Pancreas (tissue), 10 donors: ENCODE data around the gene B3GNT5. TPM values are rescaled to one million over a fixed set of nuclear protein-coding genes. Genes with fewer than 3 reads are reported as not detected.
"Not testable (repeated sequence)": the region's sequence is repeated elsewhere in the genome, so short reads cannot be mapped to it uniquely, and the experiment has no call there.

Experiments
- ATAC-seq, 4 donors: fragments of 200-7000 bp; cut with Tn5 transposase; one replicate each; pipeline versions ENCODE4 v1.8.0 to v1.9.1; 2020; ENCODE audit warnings: mild to moderate bottlenecking in 4 of 4, moderate library complexity in 4 of 4
- DNase-seq, 6 donors: peaks; one replicate each; pipeline ENCODE4 v3.0.0-alpha.2; 2020
- FAIRE-seq: peaks from 2 replicates; lab custom pipeline; 2012; peaks lifted over from hg19 to GRCh38; lab: Jason Lieb, UNC
- H3K27ac ChIP-seq, 4 donors: fragments of 200-600 bp; sonication (generic); 1 replicate in 3 of 4; 2 replicates in 1 of 4; pipeline versions ENCODE4 v1.5.0 to v1.8.0; 2020
- H3K27me3 ChIP-seq, 4 donors: fragments of 200-600 bp; one replicate each; pipeline ENCODE4 v1.8.0; 2021
- H3K36me3 ChIP-seq, 3 donors: fragments of 200-600 bp; sonication (generic) in 1 of 3; one replicate each; pipeline versions ENCODE4 v1.5.0 to v1.8.0; 2020 to 2021
- H3K4me1 ChIP-seq, 3 donors: fragments of 200-600 bp; one replicate each; pipeline ENCODE4 v1.8.0; 2021
- H3K4me3 ChIP-seq, 4 donors: fragments of 200-600 bp; sonication (generic) in 2 of 4; one replicate each; pipeline versions ENCODE4 v1.5.0 to v1.8.0; 2020 to 2021
- H3K9me3 ChIP-seq, 4 donors: fragments of 200-600 bp; one replicate each; pipeline ENCODE4 v1.8.0; 2021
- WGBS, 2 donors: extraction: QIAGEN DNeasy Blood & Tissue Kit; methylation state at CpG; one replicate each; pipeline ENCODE4 v1.1.7; 2013; 5-methylcytosine and 5-hydroxymethylcytosine counted together
- intact Hi-C, 3 donors: fragments of 100-400 bp; cut with DNase I; formaldehyde crosslinking; loops; one replicate each; pipeline versions ENCODE4 v1.11.1 to v1.14.2; 2022
- polyA plus RNA-seq, 2 donors: library from polyadenylated mRNA; stranded (reverse); fragments of 200-250 nt; gene quantifications; one replicate each; pipeline ENCODE4 v1.2.3, GENCODE V29; 2013
- total RNA-seq, 6 donors: library from RNA; stranded (reverse); fragmentation: NEBNext Ultra II Directional in 4 of 6; extraction: Animal tissue kit (Norgen Biotek cat#: 25700) in 4 of 6; gene quantifications; one replicate each; pipeline versions ENCODE4 v1.2.1 to v1.2.4, GENCODE V29; 2021 to 2023
- TF ChIP-seq, protein P1 (sequence below), 4 donors: fragments of 200-600 bp; sonication (generic) in 3 of 4; IDR thresholded peaks; one replicate each; pipeline versions ENCODE4 v1.5.0 to v1.8.0; 2021; ENCODE audit warnings: antibody characterized with exemption in 4 of 4
- donor health status: healthy with polysubstance abuse.
- donor health status: DM: no; HTN: no; CAD: no; lungs with moderate emphysema.
- donor health status: DM: no; HTN: no; CAD: no.
- donor health status: control.
- donor health status: control.
- donor health status: Bipolar disorder and iron deficiency.
- donor health status: DM: yes; HTN: yes; CAD: no.
- donor health status: DM: no; HTN: no; CAD: no.
- donor health status: DM: no; HTN: no; CAD: no.
- donor health status: DM: yes; HTN: yes; CAD: no.

B3GNT5 gene
- total and polyA plus RNA-seq, 8 donors: 3.0 to 13.7 (median 5.2) TPM

DNA sequence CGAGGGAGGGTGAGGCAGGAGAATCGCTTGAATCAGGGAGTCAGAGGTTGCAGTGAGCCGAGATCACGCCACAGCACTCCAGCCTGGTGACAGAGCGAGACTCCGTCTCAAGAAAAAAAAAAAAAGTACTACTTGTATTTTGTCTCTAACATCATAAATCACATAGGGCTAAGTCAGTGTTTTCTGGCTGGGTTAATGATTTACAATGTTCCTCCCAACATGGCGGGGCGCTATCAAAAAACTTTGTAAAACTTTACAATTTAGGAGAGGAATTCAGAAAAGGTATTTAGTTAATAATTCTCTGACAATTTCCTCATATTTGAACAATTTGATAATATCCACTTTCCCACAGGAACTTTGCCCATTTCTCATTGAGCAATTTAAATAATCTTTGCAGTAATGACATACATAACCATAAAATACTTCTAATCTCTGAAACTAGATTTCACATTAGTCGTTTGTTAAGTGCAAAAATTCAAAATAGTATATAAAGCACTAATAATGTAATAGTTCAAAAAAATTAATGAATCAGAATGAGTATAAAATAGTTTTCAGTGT is 26.6 kb upstream of the B3GNT5 start:
- ATAC-seq (peak in 1 of 4 donors; percentile 14), FAIRE-seq (peak; percentile 13), DNase-seq (no peak)
- H3K27ac ChIP-seq: no peak overlapping the region
- H3K27me3 ChIP-seq: no peaks in the 10 kb centered on the region
- no peak overlapping the region for H3K4me3 ChIP-seq
- no peaks in the 10 kb centered on the region for H3K4me1 ChIP-seq
- no peaks in the 10 kb centered on the region for H3K9me3 ChIP-seq
- H3K36me3 ChIP-seq: no peaks in the 10 kb centered on the region
- intact Hi-C loops: no loop called here
- WGBS, 2 donors: 50 to 55% methylated on average over 9 of the region's 9 CpGs
- TF ChIP-seq, protein P1, sequence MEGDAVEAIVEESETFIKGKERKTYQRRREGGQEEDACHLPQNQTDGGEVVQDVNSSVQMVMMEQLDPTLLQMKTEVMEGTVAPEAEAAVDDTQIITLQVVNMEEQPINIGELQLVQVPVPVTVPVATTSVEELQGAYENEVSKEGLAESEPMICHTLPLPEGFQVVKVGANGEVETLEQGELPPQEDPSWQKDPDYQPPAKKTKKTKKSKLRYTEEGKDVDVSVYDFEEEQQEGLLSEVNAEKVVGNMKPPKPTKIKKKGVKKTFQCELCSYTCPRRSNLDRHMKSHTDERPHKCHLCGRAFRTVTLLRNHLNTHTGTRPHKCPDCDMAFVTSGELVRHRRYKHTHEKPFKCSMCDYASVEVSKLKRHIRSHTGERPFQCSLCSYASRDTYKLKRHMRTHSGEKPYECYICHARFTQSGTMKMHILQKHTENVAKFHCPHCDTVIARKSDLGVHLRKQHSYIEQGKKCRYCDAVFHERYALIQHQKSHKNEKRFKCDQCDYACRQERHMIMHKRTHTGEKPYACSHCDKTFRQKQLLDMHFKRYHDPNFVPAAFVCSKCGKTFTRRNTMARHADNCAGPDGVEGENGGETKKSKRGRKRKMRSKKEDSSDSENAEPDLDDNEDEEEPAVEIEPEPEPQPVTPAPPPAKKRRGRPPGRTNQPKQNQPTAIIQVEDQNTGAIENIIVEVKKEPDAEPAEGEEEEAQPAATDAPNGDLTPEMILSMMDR (IDR thresholded peaks at IDR 0.05): no peak

DNA sequence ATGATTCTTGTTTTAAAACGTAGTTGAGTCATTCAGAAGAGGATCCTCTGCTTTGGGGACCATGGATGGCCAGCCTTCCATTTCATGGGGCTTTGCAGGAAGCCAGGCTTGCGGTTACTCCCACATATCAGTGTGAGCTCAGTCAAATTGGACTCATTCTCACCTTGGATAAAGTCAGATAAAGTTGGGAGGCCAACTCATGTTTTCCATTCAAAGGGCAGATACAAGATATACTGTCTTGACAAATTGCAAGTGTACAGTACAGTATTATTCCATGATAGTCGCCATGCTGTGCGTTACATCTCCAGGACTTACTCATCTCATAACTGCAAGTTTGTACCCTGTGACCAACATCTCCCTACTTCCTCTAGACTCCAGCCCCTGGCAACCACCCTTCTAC is 25.5 kb upstream of the B3GNT5 start:
- Histone ChIP-seq H3K27ac (no peak overlapping the region), H3K9me3 (no peaks in the 10 kb centered on the region)

DNA sequence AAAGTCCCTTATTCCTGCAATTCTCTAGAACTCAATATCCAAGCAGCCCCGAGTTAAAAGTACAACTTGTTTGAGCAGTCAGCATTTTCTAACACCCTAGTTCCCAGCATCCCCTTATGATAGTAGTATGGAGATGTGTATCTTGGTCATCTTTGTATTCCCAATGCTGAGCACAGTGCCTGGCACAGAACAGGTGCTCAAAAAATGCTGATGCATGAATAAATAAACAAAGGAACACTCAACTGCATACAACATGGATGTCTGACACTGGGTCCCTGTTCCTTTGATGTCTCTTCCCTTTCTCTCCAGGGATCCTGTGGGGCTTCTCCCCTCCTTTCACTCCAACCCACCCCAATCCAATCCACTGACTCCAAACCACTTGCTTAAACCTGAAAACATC is 23.9 kb upstream of the B3GNT5 start:
- no peak overlapping the region for H3K4me3 ChIP-seq
- WGBS, 2 donors: 79 to 83% methylated on average over 1 of the region's 1 CpG
- no peaks in the 10 kb centered on the region for H3K9me3 ChIP-seq
- no peak overlapping the region for H3K27ac ChIP-seq
- TF ChIP-seq, protein P1 (IDR thresholded peaks at IDR 0.05): no peak
- intact Hi-C loops: no loop called here
- no peaks in the 10 kb centered on the region for H3K4me1 ChIP-seq
- no peak for FAIRE-seq
- DNase-seq: no peak
- ATAC-seq: no peak
- H3K36me3 ChIP-seq: no peaks in the 10 kb centered on the region
- no peaks in the 10 kb centered on the region for H3K27me3 ChIP-seq

More for the DNA sequence above, 25.5 kb upstream of the B3GNT5 start:
- intact Hi-C loops: no loop called here
- Histone ChIP-seq H3K36me3 (no peaks in the 10 kb centered on the region), H3K4me1 (no peaks in the 10 kb centered on the region), H3K4me3 (no peak overlapping the region), H3K27me3 (no peaks in the 10 kb centered on the region)
- TF ChIP-seq, protein P1 (IDR thresholded peaks at IDR 0.05): no peak
- ATAC-seq (no peak), DNase-seq (no peak), FAIRE-seq (no peak)
- 62 to 82% methylated on average over 4 of the region's 4 CpGs for WGBS, 2 donors

DNA sequence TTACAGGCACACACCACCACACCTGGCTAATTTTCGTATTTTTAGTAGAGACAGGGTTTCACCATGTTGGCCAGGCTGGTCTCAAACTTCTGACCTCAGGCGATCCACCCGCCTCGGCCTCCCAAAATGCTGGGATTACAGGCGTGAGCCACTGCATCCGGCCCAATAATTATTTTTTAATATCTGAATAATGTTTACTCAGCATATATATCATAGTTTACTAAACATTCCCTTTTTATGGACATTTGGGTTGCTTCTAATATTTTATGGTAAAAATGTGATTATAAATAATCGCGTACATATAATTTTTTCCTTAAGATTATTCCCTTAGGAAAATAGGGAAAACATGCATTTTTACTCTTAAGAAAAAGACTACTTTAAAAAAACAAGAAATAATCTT is 22.8 kb upstream of the B3GNT5 start:
- intact Hi-C loops, DNase-seq, H3K4me1 ChIP-seq, H3K36me3 ChIP-seq, FAIRE-seq, H3K4me3 ChIP-seq, H3K27me3 ChIP-seq, H3K9me3 ChIP-seq, ATAC-seq, H3K27ac ChIP-seq: not testable (repeated sequence)
- 88 to 92% methylated on average over 8 of the region's 8 CpGs for whole genome bisulfite sequencing, 2 donors

DNA sequence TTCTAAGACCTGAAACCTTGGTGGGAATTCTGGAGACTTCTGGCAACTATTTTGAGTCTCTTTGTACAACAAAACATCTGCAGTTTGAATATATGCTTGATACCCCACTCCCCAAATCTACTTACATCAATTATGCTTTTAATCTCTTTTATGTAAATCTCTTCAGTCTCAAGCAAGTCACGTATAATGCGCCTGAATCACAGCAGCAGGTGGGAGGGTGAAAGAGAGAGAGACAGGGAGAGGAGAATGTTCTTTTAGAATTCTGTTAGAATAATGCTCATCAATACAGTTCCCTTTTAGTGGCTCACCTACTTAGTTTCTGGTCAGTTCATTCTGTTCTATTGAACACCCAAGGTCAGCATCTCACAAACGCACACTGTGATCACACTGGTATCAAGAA is 22.2 kb upstream of the B3GNT5 start:
- Histone ChIP-seq H3K9me3 (no peaks in the 10 kb centered on the region), H3K4me1 (no peaks in the 10 kb centered on the region), H3K27me3 (no peaks in the 10 kb centered on the region), H3K36me3 (no peaks in the 10 kb centered on the region), H3K4me3 (no peak overlapping the region), H3K27ac (no peak overlapping the region)
- no peak for ATAC-seq
- DNase-seq: no peak
- no peak for FAIRE-seq
- intact Hi-C loops: no loop called here
- WGBS, 2 donors: 90 to 91% methylated on average over 3 of the region's 3 CpGs
- TF ChIP-seq, protein P1 (IDR thresholded peaks at IDR 0.05): no peak
